ENCODE data around the gene ZNF800.

The ZNF800 gene

DNA sequence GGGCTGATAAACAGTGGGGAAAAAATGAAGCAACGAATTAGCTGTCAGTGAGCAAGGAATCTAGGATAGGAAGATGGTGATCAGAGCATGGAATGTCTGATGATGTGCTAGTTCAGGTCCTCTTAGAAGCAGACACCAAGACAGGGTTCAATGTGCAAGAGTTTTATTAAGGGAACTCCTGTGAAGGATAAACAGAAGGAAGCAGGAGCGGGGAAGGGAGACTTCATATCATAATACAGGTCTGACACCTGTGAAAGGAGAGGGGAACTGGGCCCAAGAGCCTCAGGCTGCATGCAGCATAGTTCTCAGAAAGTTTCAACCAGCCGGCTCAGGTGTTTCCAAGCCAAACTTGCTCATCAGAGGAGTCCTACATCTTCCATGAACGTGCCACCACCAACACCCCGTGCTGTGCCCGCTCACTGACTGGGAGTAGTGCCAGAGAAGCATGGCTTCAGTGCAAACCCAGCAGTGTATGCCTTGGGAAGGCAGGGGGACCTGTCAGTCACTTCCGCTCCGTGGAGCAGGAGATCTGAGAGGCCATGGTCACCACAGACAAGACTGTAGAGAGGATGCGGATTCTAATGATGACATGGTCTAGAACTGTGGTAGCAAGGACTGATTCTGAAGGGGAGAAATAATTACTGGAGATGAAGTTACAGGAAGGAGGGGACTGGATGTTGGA is 45.8 kb downstream of the ZNF800 start:
- DNase-seq: no peak

GRCh38 chr7:127342596-127342995 is 49.9 kb downstream of the ZNF800 start:
- DNase-seq: no peak

DNA sequence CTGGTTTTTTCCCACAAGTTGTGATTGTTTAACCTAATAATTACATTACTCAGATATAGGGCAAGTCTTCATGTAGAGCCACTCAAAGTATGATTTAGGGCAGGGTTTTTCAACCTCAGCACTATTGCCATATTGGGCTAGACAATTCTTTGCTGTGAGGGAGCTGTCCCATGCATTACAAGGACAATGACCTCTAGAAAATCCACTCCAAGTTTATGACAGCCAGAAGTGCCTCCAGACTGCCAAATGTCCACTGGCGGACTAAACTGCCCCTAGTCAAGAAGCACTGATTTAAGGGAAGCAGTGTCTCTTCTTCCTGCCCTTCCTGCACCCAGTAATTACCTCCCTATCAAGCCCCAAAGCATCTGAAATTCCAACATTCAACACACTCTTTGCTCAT is 54.4 kb downstream of the ZNF800 start:
- DNase-seq: no peak

GRCh38 chr7:127337581-127337980 is 54.9 kb downstream of the ZNF800 start:
- DNase-seq: no peak

DNA sequence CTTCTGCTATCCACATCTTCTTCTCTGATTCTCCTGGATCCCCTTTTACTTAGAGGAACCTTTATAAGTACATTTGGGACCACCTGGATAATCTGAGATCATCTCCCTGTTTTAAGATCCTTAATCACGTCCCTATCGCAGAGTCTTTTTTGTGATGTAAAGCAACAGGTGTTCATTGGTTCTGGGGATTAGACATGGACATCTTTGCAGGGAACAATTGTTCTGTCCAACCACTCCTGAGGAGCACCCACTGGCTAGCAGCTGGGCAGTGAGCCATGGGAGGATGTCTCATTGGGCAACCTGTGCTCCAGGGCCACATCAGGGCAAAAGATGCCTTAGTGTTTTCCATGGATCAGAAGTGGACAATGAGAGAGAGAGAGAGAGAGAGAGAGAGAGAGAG is 56.0 kb downstream of the ZNF800 start:
- DNase-seq: no peak

GRCh38 chr7:127332880-127333279 is 59.6 kb downstream of the ZNF800 start:
- DNase-seq: no peak

DNA sequence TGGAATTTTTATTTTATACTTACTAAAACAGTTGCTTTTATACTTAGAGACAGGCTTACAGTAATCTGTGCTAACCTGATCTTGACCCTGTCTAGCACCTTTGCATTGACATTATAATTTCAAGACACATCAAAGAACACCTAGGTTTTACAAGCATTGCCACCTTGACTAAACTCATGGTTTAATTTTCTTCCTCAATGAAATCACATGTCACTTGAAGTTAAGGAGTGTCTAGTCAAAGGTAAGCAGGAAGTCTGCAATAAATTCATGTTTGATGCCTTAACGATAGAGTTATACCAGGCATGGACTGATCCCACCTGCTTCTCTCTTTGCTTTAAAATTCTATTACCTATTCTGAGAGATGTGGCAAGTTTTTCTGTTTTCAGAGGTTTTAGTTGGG is 62.4 kb downstream of the ZNF800 start:
- no peak for DNase-seq

GRCh38 chr7:127322832-127323493 is 69.5 kb downstream of the ZNF800 start:
- DNase-seq: no peak

- DNase-seq: no peak
Observed at GRCh38 chr7:127322351-127322750, 70.2 kb downstream of the ZNF800 start.

GRCh38 chr7:127320974-127321373 is 71.5 kb downstream of the ZNF800 start:
- no peak for DNase-seq

Data from NCI-H1105 treated with DMSO at 0.1 percent for 48 hours (cell line).